ENCODE results near the gene RP2.

Gene RP2

DNA sequence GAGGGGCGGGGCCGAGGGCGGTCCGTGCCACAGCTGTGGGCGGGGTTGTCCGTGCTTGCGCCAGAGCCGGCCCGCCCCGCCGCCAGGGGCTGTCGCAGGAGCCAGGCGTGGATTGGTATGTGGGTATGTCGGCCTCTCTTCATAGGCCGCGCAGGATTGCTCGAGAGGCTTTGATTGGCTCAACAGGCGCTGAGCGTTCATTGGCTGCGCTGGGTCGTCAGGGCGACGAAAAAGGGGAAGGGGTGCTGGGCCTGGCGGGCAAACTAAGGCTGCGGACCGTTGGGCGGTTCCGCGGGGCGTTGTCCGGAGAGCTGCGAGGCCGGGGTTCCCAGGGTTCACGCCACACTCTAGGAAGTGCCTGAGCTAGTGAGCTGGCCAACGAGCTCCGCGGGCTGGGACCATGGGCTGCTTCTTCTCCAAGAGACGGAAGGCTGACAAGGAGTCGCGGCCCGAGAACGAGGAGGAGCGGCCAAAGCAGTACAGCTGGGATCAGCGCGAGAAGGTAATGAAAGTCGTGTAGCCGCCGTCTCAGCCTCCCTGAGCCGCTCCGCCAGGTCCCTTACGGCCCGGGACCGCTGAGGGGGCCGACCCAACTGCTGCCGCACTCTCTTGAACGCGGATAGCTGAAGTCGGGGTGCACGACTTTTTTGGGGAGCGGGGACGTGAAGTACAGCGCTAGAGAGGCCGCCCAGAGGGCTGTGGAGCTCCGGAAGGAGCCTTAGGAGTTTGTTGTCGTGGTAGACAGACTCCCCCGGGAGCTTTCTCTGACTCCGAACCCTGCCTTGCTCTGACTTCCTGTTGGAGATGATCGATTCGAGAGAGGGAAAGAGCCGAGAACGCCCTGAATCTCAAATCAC is at the start of gene RP2:
RP2 (plus strand) TSS at position 343 of the 857 bp plus-strand sequence; CDS start at position 401, 58 bp downstream.
- DNase-seq = peak; percentile 87

DNA sequence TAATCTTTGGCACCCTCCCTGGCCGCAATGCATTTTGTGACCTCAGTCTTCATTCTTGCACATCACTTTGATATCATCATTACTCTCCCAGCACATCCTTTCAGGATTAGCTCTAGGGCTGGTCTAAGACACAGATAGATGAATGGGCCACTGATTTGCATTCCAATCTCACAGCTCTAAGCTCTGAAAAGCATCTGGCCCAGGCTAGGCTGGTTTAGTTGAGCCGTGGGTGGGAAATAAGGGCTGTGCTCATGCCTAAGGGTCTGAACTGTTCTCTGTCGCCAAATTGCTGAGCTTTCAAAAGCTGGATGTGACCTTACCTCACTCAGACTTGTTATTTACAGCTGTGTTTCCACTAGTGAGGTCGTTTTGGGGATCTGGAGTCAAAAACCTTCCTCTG is 47.9 kb upstream of the RP2 start:
- no peak for DNase-seq

DNA sequence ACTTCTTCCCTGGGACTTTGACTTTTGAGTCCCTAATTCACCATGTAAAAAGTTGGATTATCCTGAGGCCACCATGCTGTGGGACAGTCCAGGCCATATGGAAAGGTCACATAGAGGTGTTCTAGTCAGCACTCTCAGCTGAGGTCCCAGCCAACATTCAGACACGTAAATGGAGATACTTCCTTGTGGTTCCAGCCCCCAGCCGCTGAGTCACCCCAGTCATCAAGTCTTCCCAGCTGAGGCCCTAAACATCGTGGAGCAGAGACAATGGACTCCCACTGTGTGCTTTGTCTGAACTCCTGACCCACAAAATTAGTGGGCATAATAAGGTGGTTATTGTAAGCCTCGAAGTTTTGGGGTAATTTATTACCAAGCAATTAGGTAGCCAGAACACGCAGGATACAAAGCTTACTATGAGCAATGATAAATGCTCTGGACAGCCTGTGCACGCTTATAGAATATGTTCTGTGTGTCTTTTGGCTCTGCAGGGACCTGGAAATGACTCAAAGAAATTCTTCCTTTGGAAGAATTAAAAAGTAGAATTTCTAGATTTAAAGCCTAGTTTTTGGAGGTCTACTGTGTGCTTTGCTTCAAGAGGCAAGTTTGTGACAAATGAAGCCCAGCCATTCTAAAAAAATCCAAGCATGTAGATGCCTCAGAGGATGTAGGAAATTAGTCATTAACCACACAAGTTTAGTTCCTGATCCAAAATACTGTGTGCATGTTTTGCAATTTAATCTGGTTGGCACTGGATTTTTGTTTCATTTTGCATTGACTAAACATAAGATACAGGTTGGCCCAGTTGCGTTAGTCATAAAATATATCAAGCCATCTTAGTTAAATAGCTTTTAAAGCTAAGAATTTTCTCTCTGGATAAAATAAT is 44.7 kb upstream of the RP2 start:
- no peak for DNase-seq

DNA sequence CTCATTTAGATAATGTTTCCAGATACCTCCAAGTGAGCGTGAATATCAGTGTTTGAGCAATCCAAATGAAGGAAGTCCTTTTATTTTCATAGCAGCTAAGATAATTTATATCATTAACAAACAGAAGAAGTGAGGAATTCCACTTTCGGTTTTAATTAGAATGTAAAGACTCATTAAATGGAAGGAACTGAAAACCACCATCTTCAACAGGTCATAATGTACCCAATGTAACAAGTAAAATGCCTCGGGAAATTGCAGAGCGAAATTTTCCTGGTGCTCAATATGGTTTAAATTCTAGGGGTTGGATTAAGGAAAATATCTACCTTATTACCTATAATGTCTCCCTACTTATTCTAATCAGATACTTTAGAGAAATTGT is 44.0 kb upstream of the RP2 start:
- no peak for DNase-seq

DNA sequence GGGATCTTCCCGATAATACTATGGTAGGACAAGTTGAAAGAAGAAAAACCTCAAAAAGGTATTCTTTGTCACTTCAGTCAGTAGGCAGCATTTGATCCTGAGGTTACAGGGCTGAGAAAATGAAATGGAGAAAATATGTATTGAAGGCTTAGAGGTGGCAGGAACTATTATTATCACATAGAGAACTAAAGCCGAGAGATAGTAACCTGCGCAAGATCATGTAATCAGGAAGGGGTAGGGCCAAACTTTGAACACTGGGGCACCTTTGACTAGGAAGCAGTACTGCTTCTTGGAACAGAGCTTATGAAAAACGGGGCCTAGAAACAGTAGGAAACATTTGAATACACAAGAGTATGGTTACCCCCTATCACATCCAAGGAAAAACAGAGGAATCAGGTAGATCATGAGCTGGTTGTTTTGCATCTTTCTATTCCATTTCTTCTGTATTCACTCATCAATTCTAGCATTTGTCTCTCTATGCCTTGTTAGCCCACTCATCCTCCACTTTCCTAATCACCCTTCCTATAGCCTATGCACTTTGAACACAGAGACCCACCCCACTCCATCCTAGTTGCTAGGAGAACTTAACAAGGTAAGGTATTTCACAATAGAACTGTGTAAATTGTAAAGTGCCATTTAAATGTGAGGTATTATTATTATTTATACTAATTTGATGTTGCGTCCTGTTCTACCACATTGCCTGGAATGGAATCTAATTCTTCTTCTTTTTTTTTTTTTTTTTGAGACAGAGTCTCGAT is 43.3 kb upstream of the RP2 start:
- DNase-seq = no peak

DNA sequence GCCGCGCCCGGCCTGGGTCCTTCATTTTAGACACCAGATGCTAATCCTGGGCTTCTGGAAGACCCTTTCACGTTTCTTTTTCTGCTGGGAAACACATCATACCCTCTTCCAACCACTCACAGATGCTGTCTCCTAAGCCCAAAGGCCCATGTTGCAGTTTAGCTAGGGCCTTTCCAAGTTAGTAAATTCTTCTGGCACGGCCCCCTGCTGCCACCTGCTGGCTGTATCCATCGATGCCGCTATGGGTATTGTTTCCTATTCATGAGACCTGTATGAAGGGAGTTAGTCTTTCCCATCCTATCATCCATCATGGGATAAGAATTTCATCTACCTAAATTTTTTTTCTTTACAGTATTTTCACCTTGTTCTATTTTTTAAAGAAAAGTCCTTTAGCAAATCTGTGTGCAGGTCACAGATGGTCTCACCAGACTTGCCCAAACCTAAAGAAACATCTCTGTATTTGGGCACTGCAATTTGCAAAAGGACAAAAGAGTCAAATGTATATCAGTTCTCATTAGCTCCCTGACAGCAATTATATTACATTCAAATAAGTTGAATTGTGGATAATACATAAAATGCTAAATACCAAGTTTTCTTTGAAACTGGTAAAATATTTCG is 40.2 kb upstream of the RP2 start:
- no peak for DNase-seq

DNA sequence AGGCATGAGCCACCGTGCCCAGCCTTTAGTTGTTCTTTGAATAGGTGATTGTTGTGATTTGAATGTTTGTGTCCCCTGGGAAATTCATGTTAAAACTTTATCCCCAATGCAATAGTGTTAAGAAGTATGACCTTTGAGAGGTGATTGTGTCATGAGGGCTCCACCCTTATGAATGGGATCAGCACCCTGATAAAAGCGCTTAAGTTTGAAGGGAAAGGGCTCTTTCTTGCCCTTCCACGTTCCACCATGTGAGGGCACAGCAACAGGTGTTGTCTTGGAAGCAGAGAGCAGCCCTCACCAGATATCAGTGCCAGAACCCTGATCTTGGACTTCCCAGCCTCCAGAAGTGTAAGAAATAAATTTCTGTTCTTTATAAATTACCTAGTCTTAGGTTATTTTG is 33.7 kb upstream of the RP2 start:
- no peak for DNase-seq

DNA sequence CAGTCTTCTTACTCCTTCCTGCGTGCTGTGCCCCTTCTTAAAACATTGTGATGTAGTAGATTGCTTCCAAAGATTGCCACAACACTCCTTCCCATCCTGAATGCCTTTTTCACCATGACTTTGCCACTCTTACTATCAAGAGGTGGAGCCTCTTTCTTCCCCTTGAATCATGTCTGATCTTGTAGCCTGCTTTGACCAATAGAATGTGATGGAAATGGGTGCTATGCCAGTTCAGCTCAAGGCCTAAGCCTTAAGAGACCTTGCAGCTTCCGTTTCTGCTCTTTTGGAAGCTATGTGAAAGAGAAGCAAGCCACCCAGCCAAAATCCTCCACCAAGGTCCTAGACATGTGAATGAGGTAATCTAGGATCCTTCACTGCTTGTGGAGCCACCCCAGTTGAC is 31.6 kb upstream of the RP2 start:
- no peak for DNase-seq

DNA sequence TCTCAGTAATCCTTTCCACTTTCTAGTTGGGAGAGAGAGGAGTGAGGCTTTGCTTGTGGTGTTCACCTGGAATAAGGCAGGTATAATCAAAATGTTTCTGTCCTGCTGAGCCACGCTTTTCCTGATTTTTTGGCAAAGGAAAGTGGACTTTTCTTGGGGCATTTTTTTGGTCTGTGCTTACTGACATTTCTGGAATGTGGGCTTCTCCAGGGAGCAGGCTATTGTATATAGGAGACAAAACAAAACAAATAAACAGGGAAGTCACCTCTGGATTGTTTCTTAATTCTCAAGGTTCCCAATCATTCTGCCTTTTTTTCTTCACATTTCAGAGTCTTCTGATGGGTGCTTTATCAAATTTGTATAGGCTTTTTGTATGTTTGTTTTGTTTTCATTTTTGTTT is 25.7 kb upstream of the RP2 start:
- no peak for DNase-seq

DNA sequence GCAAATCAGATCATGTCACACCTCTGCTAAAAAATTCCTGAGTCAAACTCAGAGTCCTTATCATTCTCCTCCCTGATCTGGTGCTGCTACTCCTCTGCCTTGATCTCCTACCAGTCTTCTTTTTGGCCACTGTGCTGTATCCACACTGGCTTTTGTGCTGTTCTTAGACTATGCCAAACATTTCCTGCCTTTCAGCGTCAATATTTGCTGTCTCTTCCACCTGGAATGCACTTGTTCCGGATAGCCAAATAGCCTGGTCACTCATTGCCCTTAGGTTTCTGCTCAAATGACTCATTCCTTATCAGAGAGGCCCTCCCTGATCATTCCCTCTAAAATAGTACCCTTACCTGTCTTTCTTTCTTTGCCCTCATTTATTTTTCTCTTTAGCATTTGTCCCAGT is 24.4 kb upstream of the RP2 start:
- DNase-seq = no peak

DNA sequence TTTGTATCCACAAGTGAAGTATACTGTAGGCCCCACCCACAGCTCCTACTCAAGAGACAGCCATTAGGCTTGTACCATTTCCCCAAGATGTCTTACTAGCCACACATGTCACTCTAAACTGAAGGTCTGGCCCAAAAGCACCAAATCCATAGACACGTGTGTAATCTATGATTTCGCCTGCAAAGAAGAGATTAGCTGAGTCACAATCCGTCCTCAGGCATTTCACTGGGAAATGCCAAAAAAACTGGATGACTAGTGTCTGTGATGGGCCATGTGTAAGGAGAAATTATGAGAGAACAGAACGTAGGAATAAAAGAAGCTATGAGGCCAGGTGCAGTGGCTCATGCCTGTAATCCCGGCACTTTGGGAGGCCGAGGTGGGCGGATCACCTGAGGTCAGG is 21.9 kb upstream of the RP2 start:
- no peak for DNase-seq

DNA sequence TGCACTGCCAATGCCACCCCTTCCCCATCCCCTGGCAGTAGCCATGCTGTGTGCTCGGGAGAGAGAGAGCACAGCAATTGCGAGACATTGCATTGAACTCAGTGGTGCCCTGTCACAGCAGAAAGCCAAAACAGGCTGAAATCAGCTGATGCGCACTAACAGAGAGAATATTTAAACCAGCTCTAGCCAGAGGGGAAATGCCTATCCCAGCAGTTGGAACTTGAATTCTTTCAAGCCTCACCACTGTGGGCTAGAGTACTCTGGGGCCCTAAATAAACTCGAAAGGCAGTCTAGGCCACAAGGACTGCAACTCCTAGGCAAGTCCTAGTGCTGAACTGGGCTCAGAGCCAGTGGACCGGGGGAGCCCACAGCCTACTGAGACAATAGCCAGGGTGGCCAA is 17.7 kb upstream of the RP2 start:
- DNase-seq = no peak

DNA sequence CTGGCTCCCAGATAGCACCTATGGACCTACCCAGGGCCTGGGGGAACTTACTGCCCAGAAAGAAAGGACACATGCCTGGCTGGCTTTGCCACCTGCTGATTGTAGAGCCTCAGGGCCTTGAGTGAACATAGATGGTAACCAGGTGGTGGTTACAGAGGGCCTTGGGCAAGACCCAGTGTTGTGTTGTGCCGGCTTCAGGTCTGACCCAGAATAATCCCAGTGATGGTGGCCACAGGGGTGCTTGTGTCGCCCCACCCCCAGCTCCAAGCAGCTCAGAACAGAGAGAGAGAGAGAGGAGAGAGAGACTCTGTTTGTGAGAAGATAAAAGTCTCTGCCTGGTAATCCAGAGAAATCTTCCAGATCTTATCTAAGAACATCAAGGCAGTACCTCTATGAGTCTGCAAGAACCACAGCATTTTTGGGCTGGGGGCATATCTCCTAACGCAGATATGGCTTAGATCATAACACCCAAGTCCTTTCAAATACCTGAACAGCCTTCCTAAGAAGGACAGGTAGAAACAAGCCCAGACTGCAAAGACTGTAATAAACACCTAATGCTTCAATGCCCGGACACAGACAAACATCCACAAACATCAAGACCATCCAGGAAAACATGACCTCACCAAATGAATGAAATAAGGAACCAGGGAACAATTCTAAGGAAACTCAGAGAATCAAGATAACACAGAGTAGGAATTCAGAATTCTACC is 16.3 kb upstream of the RP2 start:
- no peak for DNase-seq

DNA sequence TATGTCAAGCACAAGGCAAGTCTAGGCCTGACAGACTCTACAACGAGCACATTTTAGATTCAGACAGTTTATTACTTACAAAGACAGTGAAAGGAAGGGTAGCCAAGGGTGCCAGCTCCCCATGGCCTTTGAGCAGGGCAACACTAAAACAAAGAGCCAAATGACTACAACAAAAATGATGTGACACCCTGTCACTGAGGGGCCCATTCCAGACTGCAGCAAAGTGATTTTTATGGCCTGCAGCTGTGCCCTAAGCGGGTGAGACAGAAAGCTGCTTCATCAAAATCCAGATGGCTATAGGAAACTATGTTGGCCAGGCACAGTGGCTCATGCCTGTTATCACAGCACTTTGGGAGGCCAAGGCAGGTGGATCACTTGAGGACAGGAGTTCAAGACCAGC is 13.4 kb upstream of the RP2 start:
- DNase-seq = no peak

DNA sequence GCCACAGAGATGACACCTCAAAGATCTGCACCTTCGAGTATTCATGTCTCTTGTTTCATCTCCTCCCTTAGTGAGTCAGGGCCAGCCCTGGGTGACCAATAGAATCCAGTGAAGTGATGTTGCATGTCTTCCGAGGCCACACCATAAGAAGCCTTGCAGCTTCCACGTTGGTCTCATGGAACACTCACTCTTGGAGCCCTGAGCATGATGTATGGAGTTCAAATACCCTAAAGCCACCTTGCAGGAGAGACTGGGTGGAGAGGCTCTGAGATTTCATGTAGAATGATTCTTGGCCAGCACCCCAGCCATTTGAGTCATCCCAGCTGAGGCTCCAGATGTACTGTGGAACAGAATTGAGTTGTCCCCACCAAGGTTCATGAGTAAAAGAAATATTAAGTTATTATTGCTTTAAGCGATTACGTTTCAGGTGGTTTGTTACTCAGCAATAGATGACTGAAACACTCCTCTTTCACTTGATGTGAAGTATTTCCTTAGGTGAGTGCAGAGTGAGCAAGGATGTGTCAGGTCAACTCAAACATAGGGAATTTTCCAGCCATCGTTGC is 5.0 kb upstream of the RP2 start:
- no peak for DNase-seq

DNA sequence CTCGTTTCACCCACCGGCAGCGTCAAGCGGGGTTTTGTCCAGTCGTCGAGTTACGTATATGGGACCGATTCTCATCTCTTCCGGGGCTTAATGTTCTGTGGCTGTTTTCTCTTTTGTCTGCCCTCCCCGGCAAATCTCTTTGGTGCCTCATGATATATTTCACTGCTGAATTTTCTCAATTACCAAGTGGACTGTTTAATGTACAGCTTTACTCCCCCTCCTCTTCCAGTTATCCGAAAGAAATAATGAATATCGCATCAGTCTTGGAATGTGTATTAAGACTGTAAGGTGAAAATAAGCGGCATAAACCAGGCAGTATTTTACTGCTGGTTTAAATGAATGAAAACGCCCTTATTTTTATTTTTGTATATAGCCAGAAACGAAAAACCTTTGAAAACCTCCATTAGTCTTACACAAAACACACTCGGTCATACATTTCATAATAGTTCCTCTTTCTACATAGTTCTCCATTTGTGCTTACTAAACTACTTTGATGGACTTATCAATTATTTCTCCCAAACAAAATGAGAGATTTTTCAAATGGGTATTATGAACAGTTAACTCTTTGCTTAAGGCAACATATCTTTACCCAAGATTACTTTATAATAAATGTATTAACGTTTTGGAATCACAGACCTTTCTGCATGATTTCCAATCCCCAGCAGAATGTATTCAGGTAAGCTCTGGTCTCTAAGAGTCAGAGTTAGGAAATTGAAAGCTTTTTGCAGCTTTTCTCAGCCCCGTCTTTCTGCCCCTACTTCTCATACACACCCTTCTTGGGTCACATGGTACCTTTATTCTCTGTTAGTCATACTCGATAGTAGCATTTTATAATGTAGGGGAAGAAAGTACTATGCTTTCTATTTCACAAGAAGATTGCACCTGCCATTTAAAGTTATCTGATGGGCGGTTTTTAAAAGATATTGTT is 979 bp downstream of the RP2 start:
- no peak for DNase-seq

DNA sequence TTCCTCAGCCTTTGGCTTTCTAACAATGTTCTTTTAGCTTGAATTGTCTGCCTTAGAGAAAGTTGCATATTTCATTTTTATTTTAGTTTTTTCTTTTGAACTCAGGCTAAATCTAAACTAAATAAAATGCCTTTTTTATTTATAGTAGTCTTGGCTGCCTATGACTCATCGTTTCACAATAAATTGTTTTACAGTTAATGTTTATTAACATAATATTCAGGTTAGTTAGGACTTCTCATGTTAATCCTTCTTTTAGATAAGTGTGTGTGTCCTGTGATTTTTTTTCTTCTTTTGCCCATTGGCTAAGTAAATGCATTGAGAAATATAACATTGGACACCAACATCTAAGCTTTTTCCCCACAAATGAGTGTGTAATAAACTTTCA is 1.6 kb downstream of the RP2 start:
- DNase-seq = no peak

DNA sequence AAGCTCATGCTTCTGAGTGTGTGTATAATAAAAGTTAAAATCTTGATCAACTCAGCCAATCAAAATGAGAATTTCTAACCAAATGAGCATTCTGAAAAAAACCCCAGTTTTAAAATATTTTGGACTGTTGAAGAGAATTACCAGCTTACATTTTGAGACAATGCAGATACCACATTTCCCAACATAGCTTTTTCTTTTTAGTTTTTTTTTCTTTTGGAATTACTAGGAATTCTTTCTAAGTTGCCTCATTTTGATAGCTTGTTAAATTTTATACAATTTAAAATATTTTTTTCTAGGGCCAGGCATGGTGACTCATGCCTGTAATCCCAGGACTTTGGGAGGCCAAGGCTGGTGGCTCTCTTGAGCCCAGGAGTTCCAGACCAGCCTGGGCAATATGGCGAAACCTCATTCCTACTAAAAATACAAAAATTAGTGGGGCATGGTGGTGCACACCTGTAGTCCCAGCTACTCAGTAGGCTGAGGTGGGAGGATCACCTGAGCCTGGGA is 2.2 kb downstream of the RP2 start:
- no peak for DNase-seq

DNA sequence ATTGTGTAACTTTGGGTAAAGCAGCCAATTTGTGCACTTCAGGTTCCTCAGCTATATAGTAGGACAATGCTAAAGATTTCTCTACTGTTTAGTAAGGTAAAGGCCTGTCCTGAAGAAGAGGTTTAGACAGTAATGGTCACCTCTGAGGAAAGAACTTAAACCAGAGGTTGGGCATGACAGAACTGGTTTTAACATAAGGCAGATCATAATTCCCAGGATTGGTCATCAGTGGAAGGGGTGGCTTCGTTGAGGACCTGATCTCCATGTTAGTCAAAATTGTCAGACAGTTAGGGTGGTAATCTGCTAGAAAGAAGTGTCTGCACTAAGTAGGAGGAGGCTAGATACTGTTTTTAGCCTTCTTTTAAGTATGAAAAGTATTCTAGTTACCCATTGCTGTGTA is 4.1 kb downstream of the RP2 start:
- no peak for DNase-seq

DNA sequence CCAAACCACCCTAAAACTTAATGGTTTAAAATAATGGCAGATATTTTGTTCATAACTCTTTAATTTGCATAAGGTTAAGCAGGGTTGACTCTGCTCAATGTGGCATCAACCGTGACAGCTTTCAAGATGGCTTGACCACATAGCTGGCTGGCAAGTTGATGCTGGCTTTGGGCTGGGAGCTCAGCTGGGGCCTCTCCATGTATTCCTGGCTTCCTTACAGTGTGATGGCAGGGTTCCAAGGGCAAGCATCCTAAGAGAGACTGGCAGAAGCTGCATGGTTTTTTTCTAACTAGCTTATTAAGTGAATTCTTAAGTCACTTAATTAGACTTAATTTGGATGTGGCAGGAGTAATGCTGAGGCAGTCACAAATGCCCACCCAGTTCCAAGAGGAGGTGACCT is 4.5 kb downstream of the RP2 start:
- DNase-seq = peak; percentile 69

DNA sequence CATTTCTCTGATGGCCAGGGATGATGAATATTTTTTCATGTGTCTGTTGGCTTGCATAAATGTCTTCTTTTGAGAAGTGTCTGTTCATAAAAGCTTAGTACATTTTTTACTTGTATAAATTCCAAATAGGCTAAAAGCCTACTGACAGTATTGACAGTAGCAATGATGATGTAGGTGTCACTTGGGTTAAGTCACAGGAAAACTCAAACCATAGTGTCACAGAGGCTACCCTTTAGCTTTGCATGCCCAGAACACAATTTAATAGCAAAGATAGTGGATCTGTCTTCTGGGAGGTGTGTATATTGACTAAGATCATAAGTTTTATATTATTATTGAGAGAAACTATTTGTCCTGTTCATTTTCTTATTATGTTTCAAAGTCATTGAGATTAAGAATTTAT is 8.1 kb downstream of the RP2 start:
- no peak for DNase-seq
